NT2/D1 (cell line): Measurements from ENCODE around the gene COL5A3.
A peak's percentile ranks its signal among the peaks of the same experiment; 100 is the strongest.
"Not testable (repeated sequence)": the region's sequence is repeated elsewhere in the genome, so short reads cannot be mapped to it uniquely, and the experiment has no call there.

Experiments used
- DNase-seq: peaks from one replicate; pipeline ENCODE4 v3.0.0-alpha.2; 2011; ENCODE audit warnings: low read depth, low spot score
- H3K27me3 ChIP-seq: 2 replicates; pipeline ENCODE4 v1.6.0; 2011; ENCODE audit warnings: mild to moderate bottlenecking; ENCODE audit not compliant: insufficient read length, insufficient read depth
- H3K36me3 ChIP-seq: 2 replicates; pipeline ENCODE4 v1.6.1; 2011; ENCODE audit warnings: mild to moderate bottlenecking, low read length, mixed read lengths; ENCODE audit not compliant: insufficient read depth, insufficient read length
- H3K4me1 ChIP-seq: 2 replicates; pipeline ENCODE4 v1.5.1; 2011; ENCODE audit not compliant: insufficient read depth, insufficient read length
- H3K4me3 ChIP-seq: 2 replicates; pipeline ENCODE4 v1.5.1; 2011; ENCODE audit warnings: low read depth; ENCODE audit not compliant: insufficient read length
- H3K9ac ChIP-seq: 2 replicates; pipeline ENCODE4 v1.6.0; 2011; ENCODE audit warnings: low read depth; ENCODE audit not compliant: insufficient read length
- H3K9me3 ChIP-seq: 2 replicates; pipeline ENCODE4 v1.5.1; 2011; ENCODE audit warnings: mild to moderate bottlenecking, low read length; ENCODE audit not compliant: insufficient read depth
- SUZ12 ChIP-seq: IDR thresholded peaks from 2 replicates; pipeline ENCODE4 v1.6.1; 2011; ENCODE audit not compliant: insufficient read length, insufficient read depth; ENCODE audit errors: extremely low read depth
- YY1 ChIP-seq: IDR thresholded peaks from 2 replicates; pipeline ENCODE4 v1.6.1; 2011; ENCODE audit not compliant: insufficient read length, insufficient read depth
- ZNF274 ChIP-seq: IDR thresholded peaks from 2 replicates; pipeline ENCODE4 v1.6.1; 2011; ENCODE audit warnings: mild to moderate bottlenecking, low read depth, low read length

The COL5A3 gene

GRCh38 chr19:9958379-9958821, 51.9 kb downstream of the COL5A3 start:
- Histone ChIP-seq H3K9me3 (no peaks in the 10 kb centered on the region), H3K4me1 (peaks cover 5% of the 10 kb centered on the region), H3K27me3 (no peaks in the 10 kb centered on the region), H3K36me3 (no peaks in the 10 kb centered on the region), H3K4me3 (no peak overlapping the region), H3K9ac (no peak overlapping the region)
- DNase-seq = no peak
- TF ChIP-seq YY1 (no peak), ZNF274 (no peak), SUZ12 (no peak)

- H3K4me3 ChIP-seq = no peak overlapping the region
- H3K27me3 ChIP-seq = no peaks in the 10 kb centered on the region
- no peak for DNase-seq
- no peak overlapping the region for H3K9ac ChIP-seq
- H3K4me1 ChIP-seq = peaks cover 7% of the 10 kb centered on the region
- no peaks in the 10 kb centered on the region for H3K36me3 ChIP-seq
- TF ChIP-seq SUZ12 (no peak), ZNF274 (no peak), YY1 (no peak)
- no peaks in the 10 kb centered on the region for H3K9me3 ChIP-seq
Measured at GRCh38 chr19:9956956-9957355, 53.3 kb downstream of the COL5A3 start.

GRCh38 chr19:9953802-9954542, 56.3 kb downstream of the COL5A3 start:
- Histone ChIP-seq H3K4me1 (peaks cover 6% of the 10 kb centered on the region), H3K9me3 (no peaks in the 10 kb centered on the region), H3K27me3 (no peaks in the 10 kb centered on the region), H3K4me3 (no peak overlapping the region), H3K36me3 (no peaks in the 10 kb centered on the region), H3K9ac (no peak overlapping the region)
- TF ChIP-seq ZNF274 = no peak
- no peak for TF ChIP-seq YY1
- no peak for TF ChIP-seq SUZ12
- no peak for DNase-seq

- no peak overlapping the region for H3K4me3 ChIP-seq
- no peak for TF ChIP-seq YY1
- no peak for TF ChIP-seq ZNF274
- TF ChIP-seq SUZ12 = no peak
Measured at GRCh38 chr19:9952276-9952675, 58.0 kb downstream of the COL5A3 start.

GRCh38 chr19:9947441-9947840, 62.9 kb downstream of the COL5A3 start:
- H3K4me3 ChIP-seq = no peak overlapping the region
- H3K9ac ChIP-seq = no peak overlapping the region
- H3K4me1 ChIP-seq = peaks cover 6% of the 10 kb centered on the region
- peaks cover 2% of the 10 kb centered on the region for H3K9me3 ChIP-seq
- no peak for TF ChIP-seq SUZ12
- TF ChIP-seq ZNF274 = no peak
- no peak for TF ChIP-seq YY1
- H3K27me3 ChIP-seq = no peaks in the 10 kb centered on the region
- H3K36me3 ChIP-seq = no peaks in the 10 kb centered on the region
- DNase-seq = no peak

More at GRCh38 chr19:9952276-9952675, 58.0 kb downstream of the COL5A3 start:
- Histone ChIP-seq H3K27me3 (no peaks in the 10 kb centered on the region), H3K9ac (peak overlapping the region; percentile 46), H3K9me3 (no peaks in the 10 kb centered on the region), H3K36me3 (no peaks in the 10 kb centered on the region), H3K4me1 (peaks cover 4% of the 10 kb centered on the region)
- peak; percentile 57 for DNase-seq

GRCh38 chr19:9946528-9947125, 63.7 kb downstream of the COL5A3 start:
- not testable (repeated sequence) for H3K27me3 ChIP-seq, H3K9ac ChIP-seq, H3K36me3 ChIP-seq, H3K4me1 ChIP-seq, H3K4me3 ChIP-seq, DNase-seq
- H3K9me3 ChIP-seq = peaks cover 10% of the 10 kb centered on the region

DNA sequence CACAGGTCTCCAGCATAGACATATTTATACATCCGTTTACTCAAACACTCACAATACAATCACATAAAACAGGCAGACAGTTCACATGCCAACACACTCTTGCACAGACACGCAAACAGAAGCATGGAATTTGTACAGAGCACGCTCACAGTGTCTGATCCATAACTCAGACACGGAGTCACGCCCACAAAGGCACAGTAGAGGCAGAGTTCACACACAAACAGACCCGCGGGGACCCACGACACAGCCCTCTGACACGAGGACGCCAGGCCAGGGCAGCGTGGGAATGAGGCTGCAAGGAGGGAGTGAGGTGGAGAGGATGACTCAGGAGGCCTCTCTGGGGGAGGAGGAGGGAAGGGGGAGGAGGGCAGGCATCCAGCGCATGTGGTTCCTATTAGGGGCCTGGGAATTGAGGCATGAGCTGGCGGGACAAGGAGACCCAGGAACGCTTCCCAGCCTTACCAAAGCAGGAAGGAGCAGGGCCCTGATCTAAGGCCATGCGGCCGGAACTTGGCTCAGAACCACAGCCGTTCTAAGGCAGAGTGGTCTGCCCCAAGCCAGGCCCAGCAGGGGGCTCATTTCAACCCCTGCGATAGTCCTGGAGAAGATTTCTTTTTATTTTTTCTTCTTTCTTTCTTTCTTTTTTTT, 64.9 kb downstream of the COL5A3 start:
- Histone ChIP-seq H3K27me3 (no peaks in the 10 kb centered on the region), H3K4me1 (peaks cover 5% of the 10 kb centered on the region), H3K9me3 (peaks cover 12% of the 10 kb centered on the region), H3K4me3 (no peak overlapping the region), H3K36me3 (no peaks in the 10 kb centered on the region), H3K9ac (peak overlapping the region; percentile 7)
- TF ChIP-seq SUZ12 (no peak), ZNF274 (no peak), YY1 (no peak)
- peak; percentile 50 for DNase-seq
